HepG2 (cell line): ENCODE data around the gene EIF5. TPM values are rescaled to one million over a fixed set of nuclear protein-coding genes. Genes with fewer than 3 reads are reported as not detected.

Experiments used
- E2F2 ChIP-seq: sonication (generic); formaldehyde crosslinking; IDR thresholded peaks from 2 replicates; pipeline ENCODE4 v1.4.0; 2020; ENCODE audit warnings: missing genetic modification reagents, borderline replicate concordance
- GATA4 ChIP-seq: sonication (generic); IDR thresholded peaks from 2 replicates; pipeline ENCODE4 v1.6.1; 2016; ENCODE audit warnings: antibody characterized with exemption, low read depth, borderline replicate concordance
- ISX ChIP-seq: sonication (generic); formaldehyde crosslinking; conservative IDR thresholded peaks from 2 replicates; pipeline ENCODE4 v1.5.0; 2020; ENCODE audit warnings: missing genetic modification reagents
- MNT ChIP-seq: fragments of 450-650 bp; IDR thresholded peaks from 2 replicates; pipeline ENCODE4 v1.6.1; 2016
- NFE2L2 ChIP-seq: fragments of 150-350 bp; IDR thresholded peaks from 2 replicates; pipeline ENCODE4 v1.6.1; 2014; ENCODE audit warnings: low read length
- SIN3A ChIP-seq: IDR thresholded peaks from 2 replicates; pipeline ENCODE4 v1.6.1; 2011; ENCODE audit warnings: low read depth, mild to moderate bottlenecking, control low read depth, low read length, borderline replicate concordance
- SP4 ChIP-seq: sonication (generic); formaldehyde crosslinking; IDR thresholded peaks from 2 replicates; pipeline ENCODE4 v1.8.1; 2023; ENCODE audit warnings: mild to moderate bottlenecking, missing genetic modification reagents
- THAP11 ChIP-seq: IDR thresholded peaks from 2 replicates; pipeline ENCODE4 v1.6.1; 2016; ENCODE audit warnings: missing biosample characterization, missing genetic modification reagents
- ZHX1 ChIP-seq: sonication (generic); formaldehyde crosslinking; IDR thresholded peaks from 2 replicates; pipeline ENCODE4 v1.8.1; 2022; ENCODE audit warnings: low read depth, mild to moderate bottlenecking, missing genetic modification reagents
- ZNF280B ChIP-seq: sonication (generic); formaldehyde crosslinking; IDR thresholded peaks from 2 replicates; pipeline ENCODE4 v1.5.0; 2020; ENCODE audit warnings: missing genetic modification reagents, mild to moderate bottlenecking, borderline replicate concordance
- ZNF331 ChIP-seq: sonication (generic); formaldehyde crosslinking; IDR thresholded peaks from 2 replicates; pipeline ENCODE4 v1.4.0; 2020; ENCODE audit warnings: missing genetic modification reagents
- ZNF33B ChIP-seq: sonication (generic); formaldehyde crosslinking; IDR thresholded peaks from 2 replicates; pipeline ENCODE4 v1.5.1; 2020; ENCODE audit warnings: mild to moderate bottlenecking, missing genetic modification reagents
- ZNF564 ChIP-seq: sonication (generic); formaldehyde crosslinking; IDR thresholded peaks from 2 replicates; pipeline ENCODE4 v1.8.1; 2023; ENCODE audit warnings: mild to moderate bottlenecking, missing genetic modification reagents
- ZNF709 ChIP-seq: sonication (generic); formaldehyde crosslinking; IDR thresholded peaks from 2 replicates; pipeline ENCODE4 v1.5.0; 2020; ENCODE audit warnings: mild to moderate bottlenecking, missing genetic modification reagents
- ZNF790 ChIP-seq: sonication (generic); formaldehyde crosslinking; IDR thresholded peaks from 2 replicates; pipeline ENCODE4 v1.8.0; 2022; ENCODE audit warnings: missing genetic modification reagents, mild to moderate bottlenecking, borderline replicate concordance
- ZNF83 ChIP-seq: sonication (generic); formaldehyde crosslinking; IDR thresholded peaks from 2 replicates; pipeline ENCODE4 v1.4.0; 2020; ENCODE audit warnings: missing genetic modification reagents, mild to moderate bottlenecking, borderline replicate concordance
- polyA plus RNA-seq, 8 experiments: library from polyadenylated mRNA; depleted of rRNA in 3 of 8; stranded (reverse) in 7 of 8; unstranded in 1 of 8; fragments of >200 nt; fragmentation: Illumina TruSeq in 4 of 8; extraction: Trizol in 4 of 8; gene quantifications; 2 replicates each; pipeline versions ENCODE4 v1.2.1 to v1.2.3, GENCODE V29; 2011 to 2016; ENCODE audit warnings: low read depth in 4 of 8, missing spikeins in 1 of 8, mixed read lengths in 1 of 8; ENCODE audit not compliant: insufficient read depth in 1 of 8
- total RNA-seq, 5 experiments: library from RNA; depleted of rRNA; stranded (reverse); fragments of >200 nt; fragmentation: Illumina TruSeq; extraction: Trizol; gene quantifications; 2 replicates each; pipeline ENCODE4 v1.2.3, GENCODE V29; 2016; ENCODE audit warnings: low read depth in 1 of 5
- TF ChIP-seq, protein P1 (sequence below): sonication (generic); formaldehyde crosslinking; conservative IDR thresholded peaks from 2 replicates; pipeline ENCODE4 v1.4.0; 2020; ENCODE audit warnings: missing genetic modification reagents
- TF ChIP-seq, protein P2 (sequence below): sonication (generic); formaldehyde crosslinking; IDR thresholded peaks from 2 replicates; pipeline ENCODE4 v1.8.0; 2023; ENCODE audit warnings: mild to moderate bottlenecking, missing genetic modification reagents
- TF ChIP-seq, protein P3 (sequence below): IDR thresholded peaks from 2 replicates; pipeline ENCODE4 v1.6.1; 2012; ENCODE audit warnings: inconsistent platforms

EIF5 gene
- total and polyA plus RNA-seq, 2 of the 13 experiments (the other 11 are each of a cell fraction or from before 2014, with no cell fraction given) = 189 to 281 TPM

DNA sequence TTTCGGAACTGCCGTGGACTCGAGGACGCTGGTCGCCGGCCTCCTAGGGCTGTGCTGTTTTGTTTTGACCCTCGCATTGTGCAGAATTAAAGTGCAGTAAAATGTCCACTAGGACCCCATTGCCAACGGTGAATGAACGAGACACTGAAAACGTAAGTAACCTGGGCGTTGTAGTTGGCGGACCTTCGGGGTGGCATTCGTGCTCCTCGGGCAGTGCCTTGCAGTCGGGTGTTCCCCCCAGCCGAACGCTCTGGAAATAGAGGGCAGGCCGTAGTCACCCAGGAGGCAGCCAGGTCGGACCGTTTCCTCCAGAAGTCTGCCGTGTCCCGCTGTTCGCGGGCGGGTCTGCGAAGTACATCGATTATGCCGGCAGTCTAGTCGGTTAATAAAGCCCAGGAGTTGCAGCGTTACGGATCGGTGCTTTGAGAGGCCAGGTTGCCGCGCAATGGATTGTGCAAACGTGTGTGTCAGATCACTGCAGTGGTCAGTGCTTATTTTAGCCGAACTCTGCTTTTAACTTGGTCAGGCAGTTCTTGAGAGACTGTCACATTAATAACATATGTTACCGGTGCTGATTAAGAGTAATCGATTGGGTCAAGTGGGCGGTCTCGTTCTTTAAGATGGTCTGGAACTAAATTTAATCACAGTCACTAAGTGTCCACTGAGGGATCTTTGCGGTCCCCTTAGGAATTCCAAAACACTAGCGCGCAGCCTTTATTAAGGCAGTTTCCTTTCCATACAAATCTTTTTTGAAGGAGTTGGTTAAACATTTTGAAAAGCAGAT lies 52.1 kb downstream of the EIF5 start (continued):
- TF ChIP-seq ZHX1 (CRISPR knock-in tag) (no peak), E2F2 (CRISPR knock-in tag) (no peak), ZNF33B (CRISPR knock-in tag) (no peak), ZNF280B (peak; percentile 21; the same call in 1 of the 2 replicates), ZNF790 (CRISPR knock-in tag) (no peak), ZNF564 (0 out of 2 replicates have a peak, but pooled peaks have one; percentile 27), ZNF83 (CRISPR knock-in tag) (no peak), SIN3A (peak; percentile 19; the same call in 1 of the 2 replicates), NFE2L2 (no peak), ISX (CRISPR knock-in tag) (0 out of 2 replicates have a peak, but pooled peaks have one; percentile 22), MNT (no peak), THAP11 (CRISPR knock-in tag) (no peak), SP4 (CRISPR knock-in tag) (no peak), GATA4 (no peak), ZNF709 (no peak), ZNF331 (no peak)
- TF ChIP-seq, protein P1, sequence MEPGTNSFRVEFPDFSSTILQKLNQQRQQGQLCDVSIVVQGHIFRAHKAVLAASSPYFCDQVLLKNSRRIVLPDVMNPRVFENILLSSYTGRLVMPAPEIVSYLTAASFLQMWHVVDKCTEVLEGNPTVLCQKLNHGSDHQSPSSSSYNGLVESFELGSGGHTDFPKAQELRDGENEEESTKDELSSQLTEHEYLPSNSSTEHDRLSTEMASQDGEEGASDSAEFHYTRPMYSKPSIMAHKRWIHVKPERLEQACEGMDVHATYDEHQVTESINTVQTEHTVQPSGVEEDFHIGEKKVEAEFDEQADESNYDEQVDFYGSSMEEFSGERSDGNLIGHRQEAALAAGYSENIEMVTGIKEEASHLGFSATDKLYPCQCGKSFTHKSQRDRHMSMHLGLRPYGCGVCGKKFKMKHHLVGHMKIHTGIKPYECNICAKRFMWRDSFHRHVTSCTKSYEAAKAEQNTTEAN (CRISPR knock-in tag) = no peak
- TF ChIP-seq, protein P2, sequence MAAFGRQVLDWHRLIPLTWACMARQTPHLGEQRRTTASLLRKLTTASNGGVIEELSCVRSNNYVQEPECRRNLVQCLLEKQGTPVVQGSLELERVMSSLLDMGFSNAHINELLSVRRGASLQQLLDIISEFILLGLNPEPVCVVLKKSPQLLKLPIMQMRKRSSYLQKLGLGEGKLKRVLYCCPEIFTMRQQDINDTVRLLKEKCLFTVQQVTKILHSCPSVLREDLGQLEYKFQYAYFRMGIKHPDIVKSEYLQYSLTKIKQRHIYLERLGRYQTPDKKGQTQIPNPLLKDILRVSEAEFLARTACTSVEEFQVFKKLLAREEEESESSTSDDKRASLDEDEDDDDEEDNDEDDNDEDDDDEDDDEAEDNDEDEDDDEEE (CRISPR knock-in tag) = no peak
- TF ChIP-seq, protein P3, sequence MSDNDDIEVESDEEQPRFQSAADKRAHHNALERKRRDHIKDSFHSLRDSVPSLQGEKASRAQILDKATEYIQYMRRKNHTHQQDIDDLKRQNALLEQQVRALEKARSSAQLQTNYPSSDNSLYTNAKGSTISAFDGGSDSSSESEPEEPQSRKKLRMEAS = peak; percentile 3; the same call in 1 of the 2 replicates
